ENCODE measurements around the gene AJAP1.

DNA sequence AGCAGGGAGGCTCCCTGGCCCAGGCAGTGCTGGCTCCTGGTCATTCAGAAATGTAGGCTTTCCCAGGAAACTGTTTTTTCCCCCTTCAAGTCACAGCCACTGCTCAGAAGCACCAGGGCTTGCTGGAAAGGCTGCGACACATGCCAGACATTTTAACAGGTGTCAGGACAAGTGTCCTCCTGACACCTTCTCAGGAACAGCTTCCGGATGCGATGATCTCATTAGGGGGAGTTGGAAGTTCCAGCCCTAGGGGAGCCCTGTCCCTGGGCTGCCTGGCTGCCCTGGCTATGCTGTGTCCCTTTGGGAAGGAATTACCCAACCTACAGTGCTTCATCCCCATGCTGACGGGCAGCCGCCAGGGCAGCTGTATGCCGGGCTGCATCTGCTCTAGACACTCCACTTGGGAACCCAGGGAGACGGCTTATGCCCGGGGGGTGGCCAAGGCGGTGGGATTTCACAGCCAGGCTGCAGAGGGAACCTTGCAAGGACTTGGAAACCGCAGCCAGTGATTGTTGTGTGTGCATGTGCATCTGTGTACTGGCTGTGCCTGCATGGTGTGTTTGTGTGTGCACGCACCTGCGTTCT is 41.8 kb downstream of the AJAP1 start:
- TF ChIP-seq CTCF (IDR thresholded peaks at IDR 0.05; ENCODE audit: poor library complexity) (no peak), EZH2phosphoT487 (IDR thresholded peaks at IDR 0.05; ENCODE audit: low read depth, severe bottlenecking, unreplicated experiment) (no peak), EZH2 (IDR thresholded peaks at IDR 0.05; ENCODE audit: borderline replicate concordance) (no peak)
